ENCODE measurements around the gene KLF16.
A peak's percentile ranks its signal among the peaks of the same experiment; 100 is the strongest.

Gene KLF16

DNA sequence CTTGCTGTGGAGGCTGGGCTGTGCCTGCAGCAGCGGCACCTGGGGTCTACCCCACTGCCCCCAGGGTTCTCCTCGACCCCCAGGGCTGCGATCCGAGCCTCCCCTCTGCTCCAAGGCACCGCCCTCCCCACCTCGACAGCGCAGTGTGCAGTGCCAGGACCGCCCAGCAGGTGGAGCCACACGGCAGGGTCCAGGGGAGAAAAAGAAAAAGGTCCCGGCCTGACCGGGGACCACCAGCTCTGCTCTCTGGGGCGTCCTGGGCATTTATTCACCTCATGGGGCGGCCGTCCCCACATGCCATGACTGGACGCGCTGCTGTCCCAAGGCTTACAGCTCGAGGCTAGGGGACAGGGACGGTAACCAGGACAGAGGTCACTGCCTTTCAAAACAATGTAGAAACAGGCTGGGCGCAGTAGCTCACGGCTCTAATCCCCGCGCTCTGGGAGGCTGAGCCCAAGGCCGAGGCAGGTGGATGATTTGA, 25.7 kb downstream of the KLF16 start:
- Histone ChIP-seq H2BK12ac (ENCODE audit: low read length) (no peak overlapping the region), H2AFZ (ENCODE audit: low read length) (no peak overlapping the region), H3K9ac (ENCODE audit: low read depth, low read length, poor library complexity) (no peak overlapping the region), H3K4me3 (ENCODE audit: low read length in 2 of 2) (no peak overlapping the region), H3K23ac (ENCODE audit: low read depth, low read length, poor library complexity) (no peak overlapping the region), H3K4me1 (ENCODE audit: control insufficient read depth in 2 of 2, insufficient read depth in 1 of 2, low read depth in 1 of 2, low read length in 2 of 2) (peaks cover 2 to 15% of the 10 kb centered on the region in 2 donors), H3K79me1 (ENCODE audit: low read depth, low read length) (peaks cover 31% of the 10 kb centered on the region), H3K27me3 (ENCODE audit: control insufficient read depth in 3 of 3, insufficient read depth in 3 of 3, low read depth in 1 of 3, low read length in 3 of 3) (no peaks in the 10 kb centered on the region), H2AK5ac (ENCODE audit: low read depth, low read length) (peak overlapping the region; percentile 68), H2BK120ac (ENCODE audit: low read depth, low read length) (no peak overlapping the region), H4K91ac (ENCODE audit: low read depth, low read length, poor library complexity) (no peak overlapping the region), H3K14ac (ENCODE audit: low read length) (no peak overlapping the region), H2BK5ac (ENCODE audit: low read length) (peak overlapping the region; percentile 69), H3K4me2 (ENCODE audit: insufficient read depth, low read length, poor library complexity, severe bottlenecking) (no peak overlapping the region), H2BK15ac (ENCODE audit: low read length) (no peak overlapping the region), H3K18ac (ENCODE audit: low read length) (no peak overlapping the region), H4K8ac (ENCODE audit: low read depth, low read length) (no peak overlapping the region), H3K36me3 (replicated peaks in 1 of 2; ENCODE audit: control insufficient read depth in 2 of 2, insufficient read depth in 2 of 2, low read length in 2 of 2) (peaks cover 0 to 11% of the 10 kb centered on the region in 2 donors), H3K27ac (replicated peaks; ENCODE audit: low read length) (no peak overlapping the region), H3K9me3 (replicated peaks in 1 of 2; ENCODE audit: control insufficient read depth in 2 of 2, insufficient read depth in 1 of 2, low read depth in 1 of 2, low read length in 2 of 2) (no peaks in the 10 kb centered on the region), H3K4ac (ENCODE audit: low read length) (no peak overlapping the region)
- DNase-seq (ENCODE audit: low spot score): no peak
- WGBS, 2 donors (ENCODE audit: extremely low coverage in 2 of 2, insufficient read length in 2 of 2, insufficient replicate concordance in 1 of 2): no CpG with 5 or more reads among the region's 23 CpGs

DNA sequence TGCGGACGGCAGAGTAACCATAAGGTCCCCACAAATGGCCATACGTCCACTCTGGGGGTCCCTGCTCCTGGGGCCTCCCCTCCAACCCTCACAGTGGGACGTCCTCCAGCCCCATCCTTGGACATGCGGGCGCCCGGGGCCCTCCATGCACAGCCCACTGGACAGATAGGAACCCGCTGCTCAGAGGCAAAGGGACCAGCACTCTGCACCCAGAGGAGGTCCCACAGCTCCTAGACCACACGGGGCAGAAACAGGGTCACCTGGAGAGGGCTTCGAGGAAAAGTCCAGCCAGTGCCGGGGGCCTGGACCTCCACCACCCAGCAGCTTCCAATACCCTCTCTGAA, 26.2 kb downstream of the KLF16 start:
- Histone ChIP-seq H3K14ac (ENCODE audit: low read length) (peak overlapping the region; percentile 38), H3K27ac (replicated peaks; ENCODE audit: low read length) (no peak overlapping the region), H2BK12ac (ENCODE audit: low read length) (no peak overlapping the region), H2BK5ac (ENCODE audit: low read length) (peak overlapping the region; percentile 69), H3K9ac (ENCODE audit: low read depth, low read length, poor library complexity) (no peak overlapping the region), H3K4ac (ENCODE audit: low read length) (no peak overlapping the region), H4K8ac (ENCODE audit: low read depth, low read length) (no peak overlapping the region), H3K9me3 (replicated peaks in 1 of 2; ENCODE audit: control insufficient read depth in 2 of 2, insufficient read depth in 1 of 2, low read depth in 1 of 2, low read length in 2 of 2) (no peaks in the 10 kb centered on the region), H3K36me3 (replicated peaks in 1 of 2; ENCODE audit: control insufficient read depth in 2 of 2, insufficient read depth in 2 of 2, low read length in 2 of 2) (peaks cover 0 to 11% of the 10 kb centered on the region in 2 donors), H2BK15ac (ENCODE audit: low read length) (no peak overlapping the region), H2BK120ac (ENCODE audit: low read depth, low read length) (no peak overlapping the region), H2AK5ac (ENCODE audit: low read depth, low read length) (peak overlapping the region; percentile 68), H3K4me2 (ENCODE audit: insufficient read depth, low read length, poor library complexity, severe bottlenecking) (no peak overlapping the region), H3K79me1 (ENCODE audit: low read depth, low read length) (peaks cover 31% of the 10 kb centered on the region), H3K27me3 (ENCODE audit: control insufficient read depth in 3 of 3, insufficient read depth in 3 of 3, low read depth in 1 of 3, low read length in 3 of 3) (no peaks in the 10 kb centered on the region), H3K4me3 (ENCODE audit: low read length in 2 of 2) (no peak overlapping the region), H3K4me1 (ENCODE audit: control insufficient read depth in 2 of 2, insufficient read depth in 1 of 2, low read depth in 1 of 2, low read length in 2 of 2) (peaks cover 2 to 13% of the 10 kb centered on the region in 2 donors), H3K18ac (ENCODE audit: low read length) (no peak overlapping the region), H3K23ac (ENCODE audit: low read depth, low read length, poor library complexity) (no peak overlapping the region), H4K91ac (ENCODE audit: low read depth, low read length, poor library complexity) (no peak overlapping the region), H2AFZ (ENCODE audit: low read length) (no peak overlapping the region)
- no peak for DNase-seq (ENCODE audit: low spot score)
- WGBS, 2 donors (ENCODE audit: extremely low coverage in 2 of 2, insufficient read length in 2 of 2, insufficient replicate concordance in 1 of 2): no CpG with 5 or more reads among the region's 11 CpGs

GRCh38 chr19:1836458-1837221, 26.7 kb downstream of the KLF16 start:
- no CpG with 5 or more reads among the region's 31 CpGs for WGBS, 2 donors (ENCODE audit: extremely low coverage in 2 of 2, insufficient read length in 2 of 2, insufficient replicate concordance in 1 of 2)
- no peak for DNase-seq (ENCODE audit: low spot score)

GRCh38 chr19:1833540-1833939, 29.8 kb downstream of the KLF16 start:
- Histone ChIP-seq H3K18ac (ENCODE audit: low read length) (no peak overlapping the region), H2AFZ (ENCODE audit: low read length) (no peak overlapping the region), H2BK5ac (ENCODE audit: low read length) (peak overlapping the region; percentile 66), H3K27ac (replicated peaks; ENCODE audit: low read length) (no peak overlapping the region), H2BK120ac (ENCODE audit: low read depth, low read length) (no peak overlapping the region), H2BK15ac (ENCODE audit: low read length) (no peak overlapping the region), H4K8ac (ENCODE audit: low read depth, low read length) (peak overlapping the region; percentile 17), H3K4me2 (ENCODE audit: insufficient read depth, low read length, poor library complexity, severe bottlenecking) (no peak overlapping the region), H3K79me1 (ENCODE audit: low read depth, low read length) (peaks cover 28% of the 10 kb centered on the region), H3K4me3 (ENCODE audit: low read length in 2 of 2) (no peak overlapping the region), H3K36me3 (replicated peaks in 1 of 2; ENCODE audit: control insufficient read depth in 2 of 2, insufficient read depth in 2 of 2, low read length in 2 of 2) (peaks cover 6 to 23% of the 10 kb centered on the region in 2 donors), H2AK5ac (ENCODE audit: low read depth, low read length) (no peak overlapping the region), H3K14ac (ENCODE audit: low read length) (no peak overlapping the region), H3K27me3 (ENCODE audit: control insufficient read depth in 3 of 3, insufficient read depth in 3 of 3, low read depth in 1 of 3, low read length in 3 of 3) (no peaks in the 10 kb centered on the region), H4K91ac (ENCODE audit: low read depth, low read length, poor library complexity) (no peak overlapping the region), H2BK12ac (ENCODE audit: low read length) (no peak overlapping the region), H3K4me1 (ENCODE audit: control insufficient read depth in 2 of 2, insufficient read depth in 1 of 2, low read depth in 1 of 2, low read length in 2 of 2) (peaks cover 1 to 6% of the 10 kb centered on the region in 2 donors), H3K9me3 (replicated peaks in 1 of 2; ENCODE audit: control insufficient read depth in 2 of 2, insufficient read depth in 1 of 2, low read depth in 1 of 2, low read length in 2 of 2) (peaks cover 0 to 1% of the 10 kb centered on the region in 2 donors), H3K23ac (ENCODE audit: low read depth, low read length, poor library complexity) (peak overlapping the region; percentile 67), H3K9ac (ENCODE audit: low read depth, low read length, poor library complexity) (peak overlapping the region; percentile 37), H3K4ac (ENCODE audit: low read length) (no peak overlapping the region)
- no CpG with 5 or more reads among the region's 15 CpGs for WGBS, 2 donors (ENCODE audit: extremely low coverage in 2 of 2, insufficient read length in 2 of 2, insufficient replicate concordance in 1 of 2)
- DNase-seq (ENCODE audit: low spot score): no peak

More at GRCh38 chr19:1836458-1837221, 26.7 kb downstream of the KLF16 start:
- H2BK15ac ChIP-seq (ENCODE audit: low read length): no peak overlapping the region
- H4K91ac ChIP-seq (ENCODE audit: low read depth, low read length, poor library complexity): no peak overlapping the region
- no peak overlapping the region for H3K18ac ChIP-seq (ENCODE audit: low read length)
- H3K27me3 ChIP-seq (ENCODE audit: control insufficient read depth in 3 of 3, insufficient read depth in 3 of 3, low read depth in 1 of 3, low read length in 3 of 3): no peaks in the 10 kb centered on the region
- H3K79me1 ChIP-seq (ENCODE audit: low read depth, low read length): peaks cover 32% of the 10 kb centered on the region
- H3K14ac ChIP-seq (ENCODE audit: low read length): no peak overlapping the region
- H3K9me3 ChIP-seq (replicated peaks in 1 of 2; ENCODE audit: control insufficient read depth in 2 of 2, insufficient read depth in 1 of 2, low read depth in 1 of 2, low read length in 2 of 2): no peaks in the 10 kb centered on the region
- H3K23ac ChIP-seq (ENCODE audit: low read depth, low read length, poor library complexity): peak overlapping the region; percentile 8
- H4K8ac ChIP-seq (ENCODE audit: low read depth, low read length): no peak overlapping the region
- H3K4me1 ChIP-seq (ENCODE audit: control insufficient read depth in 2 of 2, insufficient read depth in 1 of 2, low read depth in 1 of 2, low read length in 2 of 2): peaks cover 6 to 12% of the 10 kb centered on the region in 2 donors
- H2BK5ac ChIP-seq (ENCODE audit: low read length): peak overlapping the region; percentile 69
- H3K4ac ChIP-seq (ENCODE audit: low read length): no peak overlapping the region
- peak overlapping the region; percentile 68 for H2AK5ac ChIP-seq (ENCODE audit: low read depth, low read length)
- no peak overlapping the region for H2BK12ac ChIP-seq (ENCODE audit: low read length)
- peaks cover 0 to 11% of the 10 kb centered on the region in 2 donors for H3K36me3 ChIP-seq (replicated peaks in 1 of 2; ENCODE audit: control insufficient read depth in 2 of 2, insufficient read depth in 2 of 2, low read length in 2 of 2)
- no peak overlapping the region for H3K27ac ChIP-seq (replicated peaks; ENCODE audit: low read length)
- H2AFZ ChIP-seq (ENCODE audit: low read length): no peak overlapping the region
- no peak overlapping the region for H3K9ac ChIP-seq (ENCODE audit: low read depth, low read length, poor library complexity)
- no peak overlapping the region for H2BK120ac ChIP-seq (ENCODE audit: low read depth, low read length)
- no peak overlapping the region for H3K4me2 ChIP-seq (ENCODE audit: insufficient read depth, low read length, poor library complexity, severe bottlenecking)
- H3K4me3 ChIP-seq (ENCODE audit: low read length in 2 of 2): no peak overlapping the region
